ENCODE results near the gene F9. TPM values are rescaled to one million over a fixed set of nuclear protein-coding genes. Genes with fewer than 3 reads are reported as not detected.
A peak's percentile ranks its signal among the peaks of the same experiment; 100 is the strongest.
"Not testable (repeated sequence)": the region's sequence is repeated elsewhere in the genome, so short reads cannot be mapped to it uniquely, and the experiment has no call there.

Gene F9
- not detected in 2 replicates for total RNA-seq (2014; rRNA removed; shearing (Covaris generic))

- DNase-seq (ENCODE audit: low read depth) = no peak
These were observed at the start of gene F9 for GRCh38 chrX:139530550-139530949. Gene F9, plus strand, starts transcription at chrX:139530739. Its CDS starts 26 bp downstream, at chrX:139530765.

GRCh38 chrX:139483699-139484098 lies 46.8 kb upstream of the F9 start:
- DNase-seq (ENCODE audit: low read depth) = no peak

- DNase-seq (ENCODE audit: low read depth) = no peak
These were observed 45.9 kb upstream of the F9 start for GRCh38 chrX:139484591-139484990.

GRCh38 chrX:139495324-139495723 lies 35.2 kb upstream of the F9 start:
- no peak for DNase-seq (ENCODE audit: low read depth)

DNA sequence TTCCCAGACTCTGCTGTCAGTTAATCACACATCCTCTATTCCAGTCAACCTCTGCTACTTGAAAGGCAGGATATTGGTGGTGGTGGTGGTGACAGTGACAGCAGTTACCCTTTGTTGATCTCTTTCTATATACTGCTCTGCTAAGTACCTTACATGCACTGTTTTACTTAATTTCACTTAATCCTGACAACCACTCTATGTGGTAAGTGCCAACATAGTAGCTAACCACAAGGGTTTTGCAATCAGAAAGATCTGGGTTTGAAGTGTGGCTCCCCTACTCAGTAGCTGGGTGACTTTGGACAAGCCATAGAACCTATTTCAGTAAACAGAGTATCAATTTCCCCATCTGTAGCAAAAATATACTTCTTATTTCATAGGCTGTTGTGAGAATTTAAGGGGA lies 24.2 kb upstream of the F9 start:
- no peak for DNase-seq (ENCODE audit: low read depth)

GRCh38 chrX:139508099-139508498 lies 22.4 kb upstream of the F9 start:
- no peak for DNase-seq (ENCODE audit: low read depth)

GRCh38 chrX:139518475-139518874 lies 12.1 kb upstream of the F9 start:
- DNase-seq (ENCODE audit: low read depth) = no peak

GRCh38 chrX:139528829-139529228 lies 1.7 kb upstream of the F9 start:
- not testable (repeated sequence) for DNase-seq (ENCODE audit: low read depth)

DNA sequence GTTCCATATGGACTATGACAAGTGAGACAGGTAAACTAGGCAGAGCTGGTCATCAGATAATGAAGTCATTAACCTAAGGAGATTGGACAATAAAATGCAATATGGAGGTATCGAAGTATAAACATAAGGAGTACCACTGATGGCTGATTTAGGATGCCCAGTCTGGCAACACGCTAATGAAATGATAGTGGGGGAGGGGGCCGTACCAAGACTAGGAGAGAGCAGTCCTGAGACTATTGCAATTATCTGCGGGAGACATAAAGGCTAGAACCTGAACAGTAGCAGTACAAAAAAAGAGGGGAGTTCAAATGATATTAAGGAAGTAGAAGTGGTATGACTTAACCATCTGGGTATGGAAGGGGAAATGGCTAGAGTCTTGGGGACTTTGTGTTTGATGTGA lies 2.3 kb downstream of the F9 start:
- no peak for DNase-seq (ENCODE audit: low read depth)

- DNase-seq (ENCODE audit: low read depth) = no peak
These were observed 2.9 kb downstream of the F9 start for GRCh38 chrX:139533444-139533843.

GRCh38 chrX:139538907-139539790 lies 8.6 kb downstream of the F9 start:
- DNase-seq (ENCODE audit: low read depth) = no peak

GRCh38 chrX:139542652-139543051 lies 12.1 kb downstream of the F9 start:
- DNase-seq (ENCODE audit: low read depth) = no peak

- no peak for DNase-seq (ENCODE audit: low read depth)
These were observed 13.4 kb downstream of the F9 start for GRCh38 chrX:139543920-139544319.

DNA sequence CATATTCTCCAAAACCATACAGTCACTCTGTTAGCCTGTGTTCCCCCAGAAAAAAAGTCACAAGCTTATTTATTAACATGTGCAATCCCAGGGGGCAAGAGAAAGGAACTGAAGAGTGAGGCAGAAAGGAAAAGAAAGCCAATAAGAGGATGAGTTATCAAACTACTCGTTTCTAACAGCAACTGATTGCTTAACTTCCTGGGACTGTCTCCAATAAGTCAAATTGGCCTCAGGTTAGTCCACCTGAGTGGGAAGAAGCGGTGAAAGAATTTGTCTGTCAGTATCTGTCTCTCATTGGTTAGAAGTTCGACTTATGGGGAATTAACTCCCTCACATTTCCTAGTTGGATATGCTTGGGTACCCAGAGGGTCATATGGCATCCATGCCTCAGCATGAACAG lies 14.1 kb downstream of the F9 start:
- DNase-seq (ENCODE audit: low read depth) = no peak

GRCh38 chrX:139554376-139554775 lies 23.8 kb downstream of the F9 start:
- no peak for DNase-seq (ENCODE audit: low read depth)

- DNase-seq (ENCODE audit: low read depth) = no peak
These were observed 24.6 kb downstream of the F9 start for GRCh38 chrX:139554991-139555675.

- DNase-seq (ENCODE audit: low read depth) = peak; percentile 16
These were observed 29.0 kb downstream of the F9 start for GRCh38 chrX:139559383-139560042.

GRCh38 chrX:139560221-139560620 lies 29.7 kb downstream of the F9 start:
- DNase-seq (ENCODE audit: low read depth) = no peak

DNA sequence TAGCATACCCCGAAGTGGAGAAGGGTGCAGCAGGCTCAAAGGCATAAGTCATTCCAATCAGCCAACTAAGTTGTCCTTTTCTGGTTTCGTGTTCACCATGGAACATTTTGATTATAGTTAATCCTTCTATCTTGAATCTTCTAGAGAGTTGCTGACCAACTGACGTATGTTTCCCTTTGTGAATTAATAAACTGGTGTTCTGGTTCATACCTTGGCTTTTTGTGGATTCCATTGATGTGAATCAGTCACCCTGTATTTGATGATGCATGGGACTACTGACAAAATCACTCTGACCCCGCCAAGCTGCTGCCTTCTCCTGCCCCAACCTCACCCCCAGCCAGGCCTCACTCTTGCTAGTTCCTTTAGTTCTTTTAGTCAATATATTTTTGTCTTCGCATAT lies 32.7 kb downstream of the F9 start:
- DNase-seq (ENCODE audit: low read depth) = no peak

GRCh38 chrX:139566981-139567380 lies 36.4 kb downstream of the F9 start:
- no peak for DNase-seq (ENCODE audit: low read depth)

- DNase-seq (ENCODE audit: low read depth) = no peak
These were observed 50.5 kb downstream of the F9 start for GRCh38 chrX:139581068-139581467.

GRCh38 chrX:139585613-139586012 lies 55.1 kb downstream of the F9 start:
- DNase-seq (ENCODE audit: low read depth) = no peak

DNA sequence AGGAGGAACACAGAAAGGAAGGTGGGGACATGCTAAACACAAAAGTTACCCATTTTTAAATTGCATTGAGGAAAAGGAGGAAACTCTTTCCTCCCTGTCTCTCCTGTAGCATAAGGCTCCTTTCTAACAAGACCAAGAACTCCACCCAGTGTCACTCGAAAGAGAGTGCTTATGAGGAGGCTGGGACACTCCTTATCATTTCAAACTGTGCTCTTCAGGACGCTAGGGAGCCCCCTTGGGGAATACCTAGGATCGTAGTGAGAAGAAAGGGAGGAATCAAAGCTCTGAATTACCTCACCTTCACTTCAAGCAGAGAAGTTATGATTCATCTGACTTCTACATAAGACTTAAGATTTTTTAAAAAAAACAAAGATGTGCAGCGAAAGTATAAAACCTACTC lies 65.5 kb downstream of the F9 start:
- no peak for DNase-seq (ENCODE audit: low read depth)

Measured in RPMI7951 (cell line).